ENCODE results near the gene KY.

Gene KY

GRCh38 chr3:134641671-134642300, 9.0 kb downstream of the KY start:
- TF ChIP-seq NFIC (IDR thresholded peaks at IDR 0.05) (no peak), CEBPB (IDR thresholded peaks at IDR 0.05) (no peak), MAX (IDR thresholded peaks at IDR 0.05) (no peak), YY1 (IDR thresholded peaks at IDR 0.05; ENCODE audit: low read depth) (no peak), REST (IDR thresholded peaks at IDR 0.05; ENCODE audit: low read depth) (no peak), FOXM1 (IDR thresholded peaks at IDR 0.05; ENCODE audit: borderline replicate concordance, low read depth) (no peak), CREB1 (IDR thresholded peaks at IDR 0.05; ENCODE audit: low read depth) (no peak), USF1 (IDR thresholded peaks at IDR 0.05) (no peak), TCF12 (IDR thresholded peaks at IDR 0.05; ENCODE audit: low read depth) (no peak), TAF1 (IDR thresholded peaks at IDR 0.05; ENCODE audit: low read depth) (no peak), ZBTB7A (IDR thresholded peaks at IDR 0.05; ENCODE audit: low read depth) (no peak), EGR1 (IDR thresholded peaks at IDR 0.05) (no peak), TEAD4 (IDR thresholded peaks at IDR 0.05) (no peak), RAD21 (IDR thresholded peaks at IDR 0.05; ENCODE audit: low read depth) (no peak)

- no peak for TF ChIP-seq YY1 (IDR thresholded peaks at IDR 0.05; ENCODE audit: low read depth)
- peak; percentile 27; the same call in 1 of the 2 replicates for TF ChIP-seq RAD21 (IDR thresholded peaks at IDR 0.05; ENCODE audit: low read depth)
Observed at GRCh38 chr3:134640872-134641470, 9.9 kb downstream of the KY start.

- TF ChIP-seq FOXM1 (IDR thresholded peaks at IDR 0.05; ENCODE audit: borderline replicate concordance, low read depth) (no peak), NFIC (IDR thresholded peaks at IDR 0.05) (no peak), ZBTB7A (IDR thresholded peaks at IDR 0.05; ENCODE audit: low read depth) (no peak), EP300 (IDR thresholded peaks at IDR 0.05; ENCODE audit: borderline replicate concordance) (no peak), TCF12 (IDR thresholded peaks at IDR 0.05; ENCODE audit: low read depth) (no peak), MAX (IDR thresholded peaks at IDR 0.05) (no peak), YY1 (IDR thresholded peaks at IDR 0.05; ENCODE audit: low read depth) (no peak), TAF1 (IDR thresholded peaks at IDR 0.05; ENCODE audit: low read depth) (no peak), TEAD4 (IDR thresholded peaks at IDR 0.05) (no peak), USF1 (IDR thresholded peaks at IDR 0.05) (no peak), EGR1 (IDR thresholded peaks at IDR 0.05) (no peak), REST (IDR thresholded peaks at IDR 0.05; ENCODE audit: low read depth) (no peak), RAD21 (IDR thresholded peaks at IDR 0.05; ENCODE audit: low read depth) (no peak), CREB1 (IDR thresholded peaks at IDR 0.05; ENCODE audit: low read depth) (no peak), CEBPB (IDR thresholded peaks at IDR 0.05) (no peak)
Observed at GRCh38 chr3:134640378-134640777, 10.4 kb downstream of the KY start.

- TF ChIP-seq YY1 (IDR thresholded peaks at IDR 0.05; ENCODE audit: low read depth) (no peak), REST (IDR thresholded peaks at IDR 0.05; ENCODE audit: low read depth) (no peak), USF1 (IDR thresholded peaks at IDR 0.05) (no peak), TAF1 (IDR thresholded peaks at IDR 0.05; ENCODE audit: low read depth) (no peak), EP300 (IDR thresholded peaks at IDR 0.05; ENCODE audit: borderline replicate concordance) (no peak), EGR1 (IDR thresholded peaks at IDR 0.05) (no peak), FOXM1 (IDR thresholded peaks at IDR 0.05; ENCODE audit: borderline replicate concordance, low read depth) (no peak), RAD21 (IDR thresholded peaks at IDR 0.05; ENCODE audit: low read depth) (no peak), TCF12 (IDR thresholded peaks at IDR 0.05; ENCODE audit: low read depth) (no peak), MAX (IDR thresholded peaks at IDR 0.05) (no peak), CEBPB (IDR thresholded peaks at IDR 0.05) (no peak), NFIC (IDR thresholded peaks at IDR 0.05) (no peak), CREB1 (IDR thresholded peaks at IDR 0.05; ENCODE audit: low read depth) (no peak), TEAD4 (IDR thresholded peaks at IDR 0.05) (no peak), ZBTB7A (IDR thresholded peaks at IDR 0.05; ENCODE audit: low read depth) (no peak)
Observed at GRCh38 chr3:134638385-134639030, 12.3 kb downstream of the KY start.

All from Ishikawa (cell line).